OCI-LY7 (cell line): ENCODE data around the gene PRR12. TPM values are rescaled to one million over a fixed set of nuclear protein-coding genes. Genes with fewer than 3 reads are reported as not detected.
A peak's percentile ranks its signal among the peaks of the same experiment; 100 is the strongest.

Experiments
- BruUV-seq: library from RNA; stranded (reverse); fragments of 400-500 nt; replicated peaks from 2 replicates; lab custom pipeline; 2021; lab: Mats Ljungman, UMichigan
- CTCF ChIA-PET: fragments of 300-600 bp; sonication (Branson Sonifier 250); formaldehyde crosslinking; loops from one replicate; lab custom pipeline; 2022; ENCODE audit warnings: antibody characterized with exemption; ENCODE audit not compliant: unreplicated experiment; lab: Charles Lee
- POLR2A ChIA-PET: fragments of 300-600 bp; sonication (Branson Sonifier 250); formaldehyde crosslinking; loops from one replicate; lab custom pipeline; 2022; ENCODE audit warnings: antibody characterized with exemption; lab: Charles Lee
- DNase-seq: peaks from one replicate; pipeline ENCODE4 v3.0.0-alpha.2; 2015; ENCODE audit warnings: low spot score
- H2AFZ ChIP-seq: fragments of 200-600 bp; sonication (generic), shearing (Covaris generic); 2 replicates; pipeline ENCODE4 v1.6.1; 2014; ENCODE audit warnings: mild to moderate bottlenecking, antibody characterized with exemption, low read length, moderate library complexity
- H3K27ac ChIP-seq: fragments of 200-600 bp; sonication (generic); 2 replicates; pipeline ENCODE4 v1.5.1; 2014; ENCODE audit warnings: mixed run types, low read depth, mild to moderate bottlenecking, moderate library complexity, low read length, inconsistent platforms; ENCODE audit not compliant: poor library complexity, severe bottlenecking
- H3K36me3 ChIP-seq: fragments of 200-600 bp; sonication (generic); 2 replicates; pipeline ENCODE4 v1.6.1; 2014; ENCODE audit warnings: mild to moderate bottlenecking, antibody characterized with exemption, low read length, moderate library complexity, mixed read lengths; ENCODE audit not compliant: insufficient read depth
- H3K4me1 ChIP-seq: fragments of 200-600 bp; sonication (generic); 2 replicates; pipeline ENCODE4 v1.5.1; 2014; ENCODE audit warnings: mild to moderate bottlenecking, low read length; ENCODE audit not compliant: insufficient read depth, poor library complexity, severe bottlenecking
- H3K4me2 ChIP-seq: fragments of 200-600 bp; sonication (generic); 2 replicates; pipeline ENCODE4 v1.6.1; 2014; ENCODE audit warnings: mild to moderate bottlenecking, low read length
- H3K4me3 ChIP-seq: fragments of 200-600 bp; sonication (generic); 2 replicates; pipeline ENCODE4 v1.5.1; 2014; ENCODE audit warnings: mild to moderate bottlenecking, low read depth, low read length; ENCODE audit not compliant: poor library complexity, severe bottlenecking
- H3K79me2 ChIP-seq: fragments of 200-600 bp; sonication (generic); 2 replicates; pipeline ENCODE4 v1.6.1; 2016; ENCODE audit warnings: low read depth, mild to moderate bottlenecking, low read length, moderate library complexity, mixed read lengths; ENCODE audit not compliant: insufficient read depth
- H3K9me2 ChIP-seq: fragments of 200-600 bp; sonication (generic); 2 replicates; pipeline ENCODE4 v1.6.1; 2016; ENCODE audit warnings: mild to moderate bottlenecking, low read length, mixed read lengths; ENCODE audit not compliant: insufficient read depth
- H3K9me3 ChIP-seq: fragments of 200-600 bp; sonication (generic); 2 replicates; pipeline ENCODE4 v1.6.1; 2014; ENCODE audit warnings: mild to moderate bottlenecking, mixed run types, low read length, mixed read lengths
- H4K20me1 ChIP-seq: fragments of 200-600 bp; sonication (generic); 2 replicates; pipeline ENCODE4 v1.6.1; 2014; ENCODE audit warnings: mild to moderate bottlenecking, antibody characterized with exemption, low read length, moderate library complexity, mixed read lengths; ENCODE audit not compliant: insufficient read depth
- EZH2phosphoT487 ChIP-seq: fragments of 200-600 bp; sonication (generic); IDR thresholded peaks from 2 replicates; pipeline ENCODE4 v1.6.1; 2018; ENCODE audit warnings: low read depth, borderline replicate concordance, mild to moderate bottlenecking, mixed run types, antibody characterized with exemption, low read length, moderate library complexity, mixed read lengths
- intact Hi-C: fragments of 100-400 bp; cut with micrococcal nuclease; formaldehyde crosslinking; loops from one replicate; pipeline ENCODE4 v1.10.0; 2022; ENCODE audit not compliant: unreplicated experiment
- total RNA-seq, 2 experiments: library from RNA; depleted of rRNA in 1 of 2; stranded (reverse); fragments of >200 nt in 1 of 2; shearing (Covaris generic) in 1 of 2; gene quantifications; 2 replicates each; pipeline ENCODE4 v1.2.3, GENCODE V29; 2014 to 2022
- TF ChIP-seq, protein P1 (sequence below): fragments of 200-600 bp; sonication (generic); conservative IDR thresholded peaks from 2 replicates; pipeline ENCODE4 v1.5.1; 2014; ENCODE audit warnings: mild to moderate bottlenecking, antibody characterized with exemption, low read length, moderate library complexity, mixed read lengths

PRR12 gene
- total RNA-seq, 2 experiments from 2014 or later = 6.5 to 32.8 TPM

DNA sequence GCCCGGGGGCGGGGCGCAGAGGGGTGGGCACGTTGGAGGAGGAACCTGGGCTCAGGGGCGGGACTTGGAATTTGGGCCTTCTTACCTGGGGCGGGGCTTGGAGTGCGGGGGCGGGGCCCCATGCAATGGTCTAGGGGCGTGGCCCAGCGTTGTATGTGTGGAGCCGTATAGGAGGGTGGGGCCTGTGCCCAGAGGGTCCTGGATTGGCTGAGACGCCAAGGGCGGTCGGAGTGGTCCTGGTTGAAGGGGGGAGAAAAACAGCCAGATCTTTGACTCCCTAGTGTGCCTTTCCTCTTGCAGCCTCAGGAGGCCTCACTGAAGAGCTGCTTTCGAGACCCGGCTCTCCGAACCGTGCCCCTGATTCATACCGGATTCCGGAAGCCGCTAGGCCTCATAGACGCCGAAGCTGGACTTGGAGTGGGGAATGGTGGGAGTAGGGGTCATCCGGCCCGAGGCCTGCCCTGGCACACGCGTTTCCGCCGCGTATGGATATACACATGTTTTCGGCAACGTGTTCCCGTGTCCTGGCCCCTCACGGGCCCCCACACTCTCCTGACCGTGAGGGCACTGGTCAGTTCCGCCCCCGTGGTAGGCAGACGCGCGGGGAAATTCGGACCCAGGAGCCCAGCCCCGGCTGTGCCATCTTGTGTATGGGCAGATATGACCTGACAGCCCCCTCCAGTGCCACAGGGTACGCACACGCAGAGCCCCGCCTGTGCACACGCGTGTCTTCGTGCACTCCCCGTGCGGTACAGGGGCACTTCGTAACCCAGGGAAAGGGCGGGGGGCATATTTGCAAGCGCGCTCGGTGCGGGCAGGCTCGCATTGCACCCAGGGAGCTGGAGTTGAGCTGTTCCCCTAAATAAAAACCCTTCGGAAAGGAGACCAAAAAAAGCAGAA is 661 bp upstream of the PRR12 start:
- H3K4me1 ChIP-seq = peaks cover 13% of the 10 kb centered on the region
- H3K4me2 ChIP-seq = peak overlapping the region; percentile 97
- BruUV-seq = TSS peak; percentile 87
- H3K27ac ChIP-seq = peak overlapping the region; percentile 96
- H4K20me1 ChIP-seq = peaks cover 8% of the 10 kb centered on the region; the same call in 1 of the 2 replicates
- peak; percentile 99 for DNase-seq
- TF ChIP-seq, protein P1, sequence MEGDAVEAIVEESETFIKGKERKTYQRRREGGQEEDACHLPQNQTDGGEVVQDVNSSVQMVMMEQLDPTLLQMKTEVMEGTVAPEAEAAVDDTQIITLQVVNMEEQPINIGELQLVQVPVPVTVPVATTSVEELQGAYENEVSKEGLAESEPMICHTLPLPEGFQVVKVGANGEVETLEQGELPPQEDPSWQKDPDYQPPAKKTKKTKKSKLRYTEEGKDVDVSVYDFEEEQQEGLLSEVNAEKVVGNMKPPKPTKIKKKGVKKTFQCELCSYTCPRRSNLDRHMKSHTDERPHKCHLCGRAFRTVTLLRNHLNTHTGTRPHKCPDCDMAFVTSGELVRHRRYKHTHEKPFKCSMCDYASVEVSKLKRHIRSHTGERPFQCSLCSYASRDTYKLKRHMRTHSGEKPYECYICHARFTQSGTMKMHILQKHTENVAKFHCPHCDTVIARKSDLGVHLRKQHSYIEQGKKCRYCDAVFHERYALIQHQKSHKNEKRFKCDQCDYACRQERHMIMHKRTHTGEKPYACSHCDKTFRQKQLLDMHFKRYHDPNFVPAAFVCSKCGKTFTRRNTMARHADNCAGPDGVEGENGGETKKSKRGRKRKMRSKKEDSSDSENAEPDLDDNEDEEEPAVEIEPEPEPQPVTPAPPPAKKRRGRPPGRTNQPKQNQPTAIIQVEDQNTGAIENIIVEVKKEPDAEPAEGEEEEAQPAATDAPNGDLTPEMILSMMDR = peak; percentile 16; the same call in 1 of the 2 replicates
- TF ChIP-seq EZH2phosphoT487 = no peak
- H3K79me2 ChIP-seq = peaks cover 25% of the 10 kb centered on the region
- ChIA-PET POLR2A (interaction anchor here (0.6 to 4.3 kb wide), 6 partner anchors 10 to 1143 kb away, joined by 3 to 17 read pairs (median 3); partner anchors contain the start of genes NOSIP, PRRG2 and RRAS), CTCF (no interaction called here)
- peaks cover 19% of the 10 kb centered on the region for H3K36me3 ChIP-seq
- H3K9me3 ChIP-seq = no peaks in the 10 kb centered on the region
- H2AFZ ChIP-seq = no peak overlapping the region
- intact Hi-C loops = loop anchor here (2.0 to 5.0 kb wide), 3 partner anchors 50 to 287 kb away; partner anchors contain the start of genes AKT1S1, PRMT1, RRAS and TBC1D17
- no peaks in the 10 kb centered on the region for H3K9me2 ChIP-seq
- H3K4me3 ChIP-seq = peak overlapping the region; percentile 94

DNA sequence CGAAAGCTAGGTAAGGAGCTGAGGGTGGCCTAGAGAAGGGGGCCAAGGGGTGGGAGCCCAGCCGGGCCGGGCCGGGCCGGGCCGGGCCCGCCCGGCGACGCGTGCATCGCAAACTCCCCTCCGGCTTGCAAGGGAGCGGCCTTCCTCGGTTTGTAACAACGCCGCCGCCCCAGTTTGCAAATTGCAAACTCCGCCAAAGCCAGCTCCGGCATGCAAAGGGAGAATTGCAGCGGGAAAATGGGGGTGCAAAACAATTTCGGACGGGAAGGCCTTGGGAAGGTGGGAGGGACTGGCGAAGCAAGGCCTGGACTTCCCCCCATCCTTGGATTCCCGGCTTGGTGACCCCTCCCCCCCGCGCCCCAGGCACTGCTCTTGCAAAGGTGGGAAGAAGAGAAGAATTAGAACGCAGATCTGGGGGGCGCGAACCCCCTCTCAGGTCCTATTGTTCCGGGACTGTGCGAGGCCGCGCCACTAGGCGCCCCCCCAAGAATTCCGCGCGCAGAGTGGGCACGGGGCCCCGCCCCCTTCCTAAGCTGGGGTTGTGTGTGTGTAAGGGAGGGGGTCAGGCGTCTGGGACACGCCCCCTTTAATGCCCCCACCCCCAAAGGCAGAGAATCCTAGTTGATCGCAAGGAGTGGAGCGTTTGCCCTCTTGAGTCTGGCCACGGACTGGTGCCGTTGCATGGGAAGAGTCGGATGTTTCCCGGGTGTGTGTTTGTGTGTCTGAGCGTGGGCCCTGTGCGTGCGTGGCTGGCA is 926 bp downstream of the PRR12 start:
- TSS peak; percentile 32 for BruUV-seq
- intact Hi-C loops = loop anchor here (2.0 to 5.0 kb wide), 3 partner anchors 49 to 285 kb away; partner anchors contain the start of genes AKT1S1, PRMT1, RRAS and TBC1D17
- H3K4me3 ChIP-seq = peak overlapping the region; percentile 94
- H3K4me2 ChIP-seq = peak overlapping the region; percentile 92
- ChIA-PET CTCF (interaction anchor here (0.5 kb wide), 1 partner anchor 175 kb away, joined by 6 read pairs; the partner anchor contains the start of gene AP2A1), POLR2A (interaction anchor here (0.7 to 4.3 kb wide), 3 partner anchors 12 to 1262 kb away, joined by 4 to 17 read pairs (median 9); partner anchors contain the start of genes NOSIP, PRRG2 and RRAS)
- H3K4me1 ChIP-seq = peaks cover 13% of the 10 kb centered on the region
- no peak overlapping the region for H2AFZ ChIP-seq
- no peaks in the 10 kb centered on the region for H3K9me3 ChIP-seq
- H3K36me3 ChIP-seq = peaks cover 34% of the 10 kb centered on the region
- peak; percentile 63 for DNase-seq
- H3K27ac ChIP-seq = peak overlapping the region; percentile 96
- TF ChIP-seq, protein P1 = no peak
- TF ChIP-seq EZH2phosphoT487 = no peak
- peaks cover 25% of the 10 kb centered on the region for H3K79me2 ChIP-seq
- peaks cover 8% of the 10 kb centered on the region; the same call in 1 of the 2 replicates for H4K20me1 ChIP-seq
- no peaks in the 10 kb centered on the region for H3K9me2 ChIP-seq
